ENCODE data around the gene CEL. TPM values are rescaled to one million over a fixed set of nuclear protein-coding genes. Genes with fewer than 3 reads are reported as not detected.

The CEL gene
- total and polyA plus RNA-seq, 2 donors (not counting 1 experiment from before 2014, with no cell fraction given): 0.12 to 0.33 TPM

DNA sequence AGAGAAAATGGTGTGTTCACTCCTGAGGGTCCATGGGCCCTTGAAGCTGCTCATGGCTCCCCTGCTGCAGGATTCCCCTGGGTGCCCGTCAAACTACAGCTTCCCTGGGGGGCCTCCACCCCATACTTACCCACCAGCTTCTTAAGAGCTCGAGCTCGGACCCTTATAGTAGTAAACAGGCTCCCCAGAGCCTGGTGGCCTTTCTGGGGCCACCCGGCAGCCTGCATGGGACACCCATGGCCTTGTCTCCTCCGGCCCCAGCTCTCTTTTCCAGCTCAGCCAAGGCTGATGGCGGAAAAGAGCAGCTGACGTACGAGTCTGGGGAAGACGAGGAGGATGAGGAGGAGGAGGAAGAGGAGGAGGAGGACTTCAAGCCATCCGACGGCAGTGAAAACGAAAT is 4.2 kb upstream of the CEL start:
- H3K4me2 ChIP-seq (ENCODE audit: extremely low read depth, insufficient read depth, low read length): no peak overlapping the region
- no peaks in the 10 kb centered on the region for H3K4me1 ChIP-seq (ENCODE audit: control insufficient read depth, extremely low read depth, insufficient read depth, low read length)
- DNase-seq (ENCODE audit: low read depth in 2 of 2): no peak
- H3K4me3 ChIP-seq (replicated peaks in 1 of 4; ENCODE audit: control extremely low read depth in 1 of 4, insufficient read depth in 1 of 4, low read depth in 3 of 4, low read length in 4 of 4): no peak overlapping the region
- peaks cover 15% of the 10 kb centered on the region for H3K36me3 ChIP-seq (ENCODE audit: control insufficient read depth, insufficient read depth, low read length)
- no peaks in the 10 kb centered on the region for H3K9me3 ChIP-seq (ENCODE audit: control insufficient read depth, insufficient read depth, low read depth, low read length)
- H3K79me2 ChIP-seq (ENCODE audit: control insufficient read depth, insufficient read depth, low read length): no peaks in the 10 kb centered on the region
- TF ChIP-seq EZH2 (IDR thresholded peaks at IDR 0.05; ENCODE audit: low read length, missing control alignments): no peak
- TF ChIP-seq, protein P1, sequence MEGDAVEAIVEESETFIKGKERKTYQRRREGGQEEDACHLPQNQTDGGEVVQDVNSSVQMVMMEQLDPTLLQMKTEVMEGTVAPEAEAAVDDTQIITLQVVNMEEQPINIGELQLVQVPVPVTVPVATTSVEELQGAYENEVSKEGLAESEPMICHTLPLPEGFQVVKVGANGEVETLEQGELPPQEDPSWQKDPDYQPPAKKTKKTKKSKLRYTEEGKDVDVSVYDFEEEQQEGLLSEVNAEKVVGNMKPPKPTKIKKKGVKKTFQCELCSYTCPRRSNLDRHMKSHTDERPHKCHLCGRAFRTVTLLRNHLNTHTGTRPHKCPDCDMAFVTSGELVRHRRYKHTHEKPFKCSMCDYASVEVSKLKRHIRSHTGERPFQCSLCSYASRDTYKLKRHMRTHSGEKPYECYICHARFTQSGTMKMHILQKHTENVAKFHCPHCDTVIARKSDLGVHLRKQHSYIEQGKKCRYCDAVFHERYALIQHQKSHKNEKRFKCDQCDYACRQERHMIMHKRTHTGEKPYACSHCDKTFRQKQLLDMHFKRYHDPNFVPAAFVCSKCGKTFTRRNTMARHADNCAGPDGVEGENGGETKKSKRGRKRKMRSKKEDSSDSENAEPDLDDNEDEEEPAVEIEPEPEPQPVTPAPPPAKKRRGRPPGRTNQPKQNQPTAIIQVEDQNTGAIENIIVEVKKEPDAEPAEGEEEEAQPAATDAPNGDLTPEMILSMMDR (conservative IDR thresholded peaks at IDR 0.05 in 1 of 2, IDR thresholded peaks at IDR 0.05 in 1 of 2; ENCODE audit: low read depth in 1 of 2, low read length in 2 of 2): no peak
- H3K27ac ChIP-seq (ENCODE audit: insufficient read depth, low read length): no peak overlapping the region
- no peak overlapping the region for H3K9ac ChIP-seq (ENCODE audit: insufficient read depth, low read length)
- no peaks in the 10 kb centered on the region for H4K20me1 ChIP-seq (ENCODE audit: control insufficient read depth, extremely low read depth, insufficient read depth, low read length)
- no peak overlapping the region for H2AFZ ChIP-seq (ENCODE audit: low read length)
- no peaks in the 10 kb centered on the region for H3K27me3 ChIP-seq (ENCODE audit: control insufficient read depth, insufficient read depth, low read length)

DNA sequence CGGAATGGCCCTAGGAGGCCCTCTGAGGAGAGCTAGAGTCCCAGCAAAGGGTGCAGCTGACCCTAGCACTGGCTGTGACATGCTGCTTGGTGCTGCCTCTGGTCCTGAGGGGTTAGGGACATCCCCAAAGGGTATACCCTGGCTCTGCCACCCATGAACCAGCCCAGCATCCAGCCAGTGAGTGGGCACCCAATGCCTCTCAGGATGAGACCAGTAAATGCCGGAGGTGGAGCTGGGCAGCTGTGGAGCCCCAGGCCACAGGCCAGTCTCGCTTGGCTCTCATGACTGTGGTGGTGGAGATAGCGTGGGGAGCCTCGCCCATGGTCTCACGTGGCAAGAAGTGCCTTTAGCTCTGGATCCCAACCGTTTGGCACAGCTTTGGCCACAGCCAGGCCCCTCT is 3.7 kb upstream of the CEL start:
- H3K27me3 ChIP-seq (ENCODE audit: control insufficient read depth, insufficient read depth, low read length): no peaks in the 10 kb centered on the region
- no peak overlapping the region for H3K4me2 ChIP-seq (ENCODE audit: extremely low read depth, insufficient read depth, low read length)
- H3K9ac ChIP-seq (ENCODE audit: insufficient read depth, low read length): no peak overlapping the region
- H3K79me2 ChIP-seq (ENCODE audit: control insufficient read depth, insufficient read depth, low read length): no peaks in the 10 kb centered on the region
- no peak overlapping the region for H2AFZ ChIP-seq (ENCODE audit: low read length)
- H3K4me1 ChIP-seq (ENCODE audit: control insufficient read depth, extremely low read depth, insufficient read depth, low read length): no peaks in the 10 kb centered on the region
- TF ChIP-seq, protein P1 (conservative IDR thresholded peaks at IDR 0.05 in 1 of 2, IDR thresholded peaks at IDR 0.05 in 1 of 2; ENCODE audit: low read depth in 1 of 2, low read length in 2 of 2): no peak
- no peak for TF ChIP-seq EZH2 (IDR thresholded peaks at IDR 0.05; ENCODE audit: low read length, missing control alignments)
- H3K27ac ChIP-seq (ENCODE audit: insufficient read depth, low read length): no peak overlapping the region
- H3K4me3 ChIP-seq (replicated peaks in 1 of 4; ENCODE audit: control extremely low read depth in 1 of 4, insufficient read depth in 1 of 4, low read depth in 3 of 4, low read length in 4 of 4): no peak overlapping the region
- DNase-seq (ENCODE audit: low read depth in 2 of 2): no peak
- H3K36me3 ChIP-seq (ENCODE audit: control insufficient read depth, insufficient read depth, low read length): peaks cover 15% of the 10 kb centered on the region
- H4K20me1 ChIP-seq (ENCODE audit: control insufficient read depth, extremely low read depth, insufficient read depth, low read length): no peaks in the 10 kb centered on the region
- no peaks in the 10 kb centered on the region for H3K9me3 ChIP-seq (ENCODE audit: control insufficient read depth, insufficient read depth, low read depth, low read length)

DNA sequence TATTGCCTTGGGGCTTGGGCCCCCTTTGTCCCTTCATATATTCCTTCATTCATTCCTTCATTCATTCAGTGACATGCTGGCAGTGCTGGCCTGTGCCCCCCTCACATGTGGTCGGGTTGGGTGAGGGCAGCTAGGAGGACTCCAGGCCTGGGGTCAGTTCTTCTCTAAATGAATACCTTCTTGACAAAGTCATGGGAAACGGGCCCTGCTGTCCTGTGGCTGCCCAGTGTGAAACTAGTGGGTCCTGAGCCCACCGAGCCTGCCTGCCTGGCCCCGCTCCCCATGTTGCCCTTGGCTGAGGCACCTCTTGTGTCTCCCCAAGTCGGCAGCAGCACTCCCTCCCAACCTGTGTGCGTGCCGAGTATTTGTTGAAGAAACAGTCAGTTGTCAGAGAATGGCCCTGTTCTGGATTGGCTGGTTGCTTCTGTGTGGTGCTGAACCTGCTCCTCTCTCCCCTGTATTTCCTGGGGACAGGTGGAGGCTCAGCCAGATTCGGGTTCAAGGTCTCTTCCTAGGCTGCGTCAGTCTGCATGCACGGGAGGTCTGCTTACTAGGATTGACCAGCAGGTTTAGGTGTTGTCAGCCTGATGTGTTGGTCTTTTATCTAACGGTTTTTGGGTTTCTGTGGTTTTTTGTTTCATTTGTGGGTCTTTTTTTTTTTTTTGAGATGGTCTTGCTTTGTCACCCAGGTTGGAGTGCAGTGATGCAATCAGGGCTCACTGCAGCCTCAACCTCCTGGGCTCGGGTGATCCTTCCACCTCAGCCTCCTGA is 3.0 kb upstream of the CEL start:
- H3K27ac ChIP-seq (ENCODE audit: insufficient read depth, low read length): no peak overlapping the region
- no peak overlapping the region for H3K4me3 ChIP-seq (replicated peaks in 1 of 4; ENCODE audit: control extremely low read depth in 1 of 4, insufficient read depth in 1 of 4, low read depth in 3 of 4, low read length in 4 of 4)
- TF ChIP-seq, protein P1 (conservative IDR thresholded peaks at IDR 0.05 in 1 of 2, IDR thresholded peaks at IDR 0.05 in 1 of 2; ENCODE audit: low read depth in 1 of 2, low read length in 2 of 2): no peak
- no peak for TF ChIP-seq EZH2 (IDR thresholded peaks at IDR 0.05; ENCODE audit: low read length, missing control alignments)
- peaks cover 15% of the 10 kb centered on the region for H3K36me3 ChIP-seq (ENCODE audit: control insufficient read depth, insufficient read depth, low read length)
- no peak overlapping the region for H2AFZ ChIP-seq (ENCODE audit: low read length)
- no peaks in the 10 kb centered on the region for H3K9me3 ChIP-seq (ENCODE audit: control insufficient read depth, insufficient read depth, low read depth, low read length)
- no peaks in the 10 kb centered on the region for H3K4me1 ChIP-seq (ENCODE audit: control insufficient read depth, extremely low read depth, insufficient read depth, low read length)
- H3K79me2 ChIP-seq (ENCODE audit: control insufficient read depth, insufficient read depth, low read length): no peaks in the 10 kb centered on the region
- no peak for DNase-seq (ENCODE audit: low read depth in 2 of 2)
- H3K4me2 ChIP-seq (ENCODE audit: extremely low read depth, insufficient read depth, low read length): no peak overlapping the region
- no peaks in the 10 kb centered on the region for H4K20me1 ChIP-seq (ENCODE audit: control insufficient read depth, extremely low read depth, insufficient read depth, low read length)
- H3K9ac ChIP-seq (ENCODE audit: insufficient read depth, low read length): no peak overlapping the region
- H3K27me3 ChIP-seq (ENCODE audit: control insufficient read depth, insufficient read depth, low read length): no peaks in the 10 kb centered on the region

Data from fibroblast of lung (primary cell).